ENCODE measurements around the gene ANKS6. TPM values are rescaled to one million over a fixed set of nuclear protein-coding genes. Genes with fewer than 3 reads are reported as not detected.

The ANKS6 gene
- total RNA-seq, 2 experiments from 2014 or later = 11.8 to 12.2 TPM

- Mint-ChIP-seq H3K36me3 (ENCODE audit: low read depth) (peaks cover 96% of the 10 kb centered on the region), H3K27me3 (no peaks in the 10 kb centered on the region), H3K4me3 (no peak overlapping the region), H3K9me3 (peaks cover 11% of the 10 kb centered on the region), H3K4me1 (ENCODE audit: low read depth) (no peaks in the 10 kb centered on the region), H3K27ac (no peak overlapping the region)
- no peaks in the 10 kb centered on the region for H3K27me3 ChIP-seq (ENCODE audit: control insufficient read depth in 1 of 2, insufficient read depth in 2 of 2, low read length in 2 of 2)
- H3K9me3 ChIP-seq (ENCODE audit: control insufficient read depth in 1 of 2, insufficient read depth in 1 of 2, low read length in 2 of 2) = peaks cover 0 to 4% of the 10 kb centered on the region in 2 experiments
- no peak overlapping the region for H3K27ac ChIP-seq (ENCODE audit: low read depth in 1 of 2, low read length in 2 of 2)
- ChIA-PET CTCF (no interaction called here), POLR2A (no interaction called here)
- H3K36me3 ChIP-seq (ENCODE audit: insufficient read depth, low read length) = peaks cover 20% of the 10 kb centered on the region
- intact Hi-C loops (cut with DNase I, micrococcal nuclease) = no loop called here
- DNase-seq (no peak), ATAC-seq (ENCODE audit: poor library complexity) (no peak)
- no peak overlapping the region for H3K4me3 ChIP-seq (ENCODE audit: low read length)
- H3K4me1 ChIP-seq (ENCODE audit: insufficient read depth, low read length) = no peaks in the 10 kb centered on the region
- TF ChIP-seq CTCF (IDR thresholded peaks at IDR 0.05) = no peak
These were observed 41.2 kb downstream of the ANKS6 start for GRCh38 chr9:98755006-98755618.

- H3K27me3 Mint-ChIP-seq = no peaks in the 10 kb centered on the region
- Histone ChIP-seq H3K27ac (ENCODE audit: low read depth in 1 of 2, low read length in 2 of 2) (no peak overlapping the region), H3K4me3 (ENCODE audit: low read length) (no peak overlapping the region), H3K9me3 (ENCODE audit: control insufficient read depth in 1 of 2, insufficient read depth in 1 of 2, low read length in 2 of 2) (peaks cover 0 to 3% of the 10 kb centered on the region in 2 experiments), H3K4me1 (ENCODE audit: insufficient read depth, low read length) (no peaks in the 10 kb centered on the region), H3K27me3 (ENCODE audit: control insufficient read depth in 1 of 2, insufficient read depth in 2 of 2, low read length in 2 of 2) (no peaks in the 10 kb centered on the region), H3K36me3 (ENCODE audit: insufficient read depth, low read length) (peaks cover 23% of the 10 kb centered on the region)
- DNase-seq = no peak
- intact Hi-C loops (cut with DNase I, micrococcal nuclease) = no loop called here
- no peak for TF ChIP-seq CTCF (IDR thresholded peaks at IDR 0.05)
- no peaks in the 10 kb centered on the region for H3K4me1 Mint-ChIP-seq (ENCODE audit: low read depth)
- no peak for ATAC-seq (ENCODE audit: poor library complexity)
- ChIA-PET POLR2A (no interaction called here), CTCF (no interaction called here)
- no peak overlapping the region for H3K4me3 Mint-ChIP-seq
- peaks cover 96% of the 10 kb centered on the region for H3K36me3 Mint-ChIP-seq (ENCODE audit: low read depth)
- H3K27ac Mint-ChIP-seq = no peak overlapping the region
- no peaks in the 10 kb centered on the region for H3K9me3 Mint-ChIP-seq
These were observed 45.1 kb downstream of the ANKS6 start for GRCh38 chr9:98751210-98751609.

GRCh38 chr9:98750364-98751060 lies 45.8 kb downstream of the ANKS6 start:
- Histone ChIP-seq H3K27ac (ENCODE audit: low read depth in 1 of 2, low read length in 2 of 2) (no peak overlapping the region), H3K36me3 (ENCODE audit: insufficient read depth, low read length) (peaks cover 22% of the 10 kb centered on the region), H3K27me3 (ENCODE audit: control insufficient read depth in 1 of 2, insufficient read depth in 2 of 2, low read length in 2 of 2) (no peaks in the 10 kb centered on the region), H3K4me3 (ENCODE audit: low read length) (no peak overlapping the region), H3K9me3 (ENCODE audit: control insufficient read depth in 1 of 2, insufficient read depth in 1 of 2, low read length in 2 of 2) (peaks cover 0 to 3% of the 10 kb centered on the region in 2 experiments), H3K4me1 (ENCODE audit: insufficient read depth, low read length) (no peaks in the 10 kb centered on the region)
- TF ChIP-seq CTCF (IDR thresholded peaks at IDR 0.05) = no peak
- Mint-ChIP-seq H3K36me3 (ENCODE audit: low read depth) (peaks cover 96% of the 10 kb centered on the region), H3K27ac (no peak overlapping the region), H3K4me1 (ENCODE audit: low read depth) (no peaks in the 10 kb centered on the region), H3K4me3 (no peak overlapping the region), H3K27me3 (no peaks in the 10 kb centered on the region), H3K9me3 (no peaks in the 10 kb centered on the region)
- ChIA-PET CTCF (no interaction called here), POLR2A (no interaction called here)
- intact Hi-C loops (cut with DNase I, micrococcal nuclease) = no loop called here
- no peak for ATAC-seq (ENCODE audit: poor library complexity)
- DNase-seq = peak in 1 of 14 experiments; percentile 7

Data from CD4-positive, alpha-beta T cell (primary cell).